OCI-LY7 (cell line): ENCODE measurements around the gene USP31.

Source experiments
- EZH2phosphoT487 ChIP-seq: fragments of 200-600 bp; sonication (generic); IDR thresholded peaks from 2 replicates; pipeline ENCODE4 v1.6.1; 2018; ENCODE audit warnings: low read depth, borderline replicate concordance, mild to moderate bottlenecking, mixed run types, antibody characterized with exemption, low read length, moderate library complexity, mixed read lengths
- TF ChIP-seq, protein P1 (sequence below): fragments of 200-600 bp; sonication (generic); conservative IDR thresholded peaks from 2 replicates; pipeline ENCODE4 v1.5.1; 2014; ENCODE audit warnings: mild to moderate bottlenecking, antibody characterized with exemption, low read length, moderate library complexity, mixed read lengths

DNA sequence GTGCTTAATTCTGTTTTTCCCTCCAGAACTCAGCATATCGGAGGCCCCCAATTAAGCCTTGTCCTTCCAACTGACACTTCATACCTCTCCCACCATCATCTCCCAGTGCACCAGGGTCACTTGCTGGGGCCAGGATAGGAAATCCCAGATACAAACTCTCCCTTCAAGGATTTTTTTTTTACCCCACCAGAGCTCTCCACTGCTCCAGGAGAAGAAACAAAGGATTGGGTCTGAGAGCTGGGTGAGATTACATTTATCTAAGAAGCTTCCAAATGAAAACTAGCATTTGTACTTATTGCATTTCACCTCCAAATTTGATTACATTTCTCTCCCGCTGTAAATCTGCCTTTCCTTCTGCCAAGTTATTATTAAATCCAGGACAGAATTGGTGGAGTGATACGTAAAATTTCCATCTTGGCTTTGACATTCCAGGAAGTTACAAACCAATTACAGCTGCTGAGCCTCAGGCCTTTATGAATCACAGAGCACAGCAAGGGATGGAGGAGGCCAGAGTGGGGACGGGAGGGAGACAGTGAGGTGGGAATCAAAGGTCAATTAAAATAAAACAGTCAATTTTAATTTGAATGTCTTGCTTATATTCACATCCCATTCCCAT, 123.5 kb downstream of the USP31 start:
- TF ChIP-seq, protein P1, sequence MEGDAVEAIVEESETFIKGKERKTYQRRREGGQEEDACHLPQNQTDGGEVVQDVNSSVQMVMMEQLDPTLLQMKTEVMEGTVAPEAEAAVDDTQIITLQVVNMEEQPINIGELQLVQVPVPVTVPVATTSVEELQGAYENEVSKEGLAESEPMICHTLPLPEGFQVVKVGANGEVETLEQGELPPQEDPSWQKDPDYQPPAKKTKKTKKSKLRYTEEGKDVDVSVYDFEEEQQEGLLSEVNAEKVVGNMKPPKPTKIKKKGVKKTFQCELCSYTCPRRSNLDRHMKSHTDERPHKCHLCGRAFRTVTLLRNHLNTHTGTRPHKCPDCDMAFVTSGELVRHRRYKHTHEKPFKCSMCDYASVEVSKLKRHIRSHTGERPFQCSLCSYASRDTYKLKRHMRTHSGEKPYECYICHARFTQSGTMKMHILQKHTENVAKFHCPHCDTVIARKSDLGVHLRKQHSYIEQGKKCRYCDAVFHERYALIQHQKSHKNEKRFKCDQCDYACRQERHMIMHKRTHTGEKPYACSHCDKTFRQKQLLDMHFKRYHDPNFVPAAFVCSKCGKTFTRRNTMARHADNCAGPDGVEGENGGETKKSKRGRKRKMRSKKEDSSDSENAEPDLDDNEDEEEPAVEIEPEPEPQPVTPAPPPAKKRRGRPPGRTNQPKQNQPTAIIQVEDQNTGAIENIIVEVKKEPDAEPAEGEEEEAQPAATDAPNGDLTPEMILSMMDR = no peak
- no peak for TF ChIP-seq EZH2phosphoT487
